ENCODE data around the gene E2F6. TPM values are rescaled to one million over a fixed set of nuclear protein-coding genes. Genes with fewer than 3 reads are reported as not detected.

Gene E2F6
- total RNA-seq, 1 experiment from 2014 or later, result 21.8 TPM

DNA sequence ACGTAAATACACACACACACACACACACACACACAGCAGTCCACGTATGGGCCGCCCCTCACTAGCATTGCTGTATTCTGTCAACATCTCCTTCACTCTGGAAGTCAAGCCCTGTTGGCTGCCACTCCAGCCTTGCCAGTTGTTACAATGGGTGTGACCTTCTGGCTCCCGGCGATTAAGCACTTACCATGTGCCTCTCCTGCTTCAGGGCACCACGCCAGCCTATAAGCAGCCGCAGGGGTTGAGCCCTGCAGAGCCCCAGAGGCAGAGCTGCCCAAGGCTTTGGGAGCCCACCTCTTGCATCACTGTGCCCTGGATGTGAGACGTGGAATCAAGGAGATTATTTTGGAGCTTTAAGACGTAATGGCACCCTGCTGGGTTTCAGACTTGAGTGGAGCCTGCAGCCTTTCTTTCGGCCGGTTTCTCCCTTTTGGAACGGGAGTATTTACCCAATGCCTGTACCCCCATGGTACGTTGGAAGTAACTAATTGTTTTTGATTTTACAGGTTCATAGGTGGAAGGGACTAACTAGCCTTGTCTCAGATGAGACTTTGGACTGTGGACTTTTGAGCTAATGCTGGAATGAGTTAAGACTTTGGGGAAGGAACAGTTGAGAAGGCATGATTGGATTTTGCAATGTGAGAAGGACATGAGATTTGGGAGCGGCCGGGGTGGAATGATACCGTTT lies 67.1 kb downstream of the E2F6 start:
- no peak overlapping the region for H2BK15ac ChIP-seq (ENCODE audit: low read depth, low read length)
- TF ChIP-seq CTCF (conservative IDR thresholded peaks at IDR 0.05), result no peak
- no peak overlapping the region for H2BK12ac ChIP-seq (ENCODE audit: insufficient read length, low read depth, low read length)
- no peak overlapping the region for H3K4ac ChIP-seq (ENCODE audit: low read depth, low read length)
- H3K9ac ChIP-seq (ENCODE audit: extremely low read depth, insufficient read length, low read length), result no peak overlapping the region
- WGBS (ENCODE audit: extremely low coverage, insufficient read length, low lambda C conversion rate), result no CpG with 5 or more reads among the region's 16 CpGs
- H2BK120ac ChIP-seq (ENCODE audit: low read depth, low read length, poor library complexity, severe bottlenecking), result no peak overlapping the region
- Mint-ChIP-seq H3K4me3 (no peak overlapping the region), H3K27me3 (ENCODE audit: low read depth) (no peaks in the 10 kb centered on the region; the same call in 1 of the 2 replicates), H3K9me3 (no peaks in the 10 kb centered on the region), H3K36me3 (ENCODE audit: insufficient read depth in 1 of 3, low read depth in 3 of 3) (no peaks in the 10 kb centered on the region; a peak in 1 of 7 replicates), H3K27ac (0 out of 7 replicates have a peak overlapping the region, but pooled peaks of 1 of the 3 experiments have one; percentile 24), H3K4me1 (peaks cover 7 to 19% of the 10 kb centered on the region in 2 experiments)
- H4K20me1 ChIP-seq (ENCODE audit: control insufficient read depth, insufficient read depth, insufficient read length), result no peaks in the 10 kb centered on the region
- no peak overlapping the region for H2AK5ac ChIP-seq (ENCODE audit: insufficient read length, low read length)
- no peak overlapping the region for H2BK5ac ChIP-seq (ENCODE audit: insufficient read length, low read length)
- H3K4me1 ChIP-seq (ENCODE audit: insufficient read depth, low read length), result no peaks in the 10 kb centered on the region
- no peak overlapping the region for H4K5ac ChIP-seq (ENCODE audit: insufficient read length, low read depth, low read length)
- no peaks in the 10 kb centered on the region for H3K27me3 ChIP-seq (ENCODE audit: insufficient read depth, low read length)
- no peaks in the 10 kb centered on the region for H3K9me3 ChIP-seq (ENCODE audit: control insufficient read depth, low read depth, low read length)
- no peaks in the 10 kb centered on the region for H3K79me1 ChIP-seq (ENCODE audit: insufficient read depth, low read depth, low read length, poor library complexity, severe bottlenecking)
- H4K8ac ChIP-seq (replicated peaks; ENCODE audit: insufficient read length, low read depth, low read length), result no peak overlapping the region
- no peak overlapping the region for H3K27ac ChIP-seq (ENCODE audit: insufficient read length, low read depth, low read length)
- DNase-seq, result no peak
- H3T11ph ChIP-seq (ENCODE audit: low read length), result no peak overlapping the region
- H3K79me2 ChIP-seq (ENCODE audit: insufficient read depth, low read length), result no peaks in the 10 kb centered on the region
- H3K56ac ChIP-seq (ENCODE audit: insufficient read length, low read depth, low read length), result no peak overlapping the region
- no peak overlapping the region for H4K91ac ChIP-seq (ENCODE audit: insufficient read length, low read depth, low read length)
- no peak overlapping the region for H3K23ac ChIP-seq (ENCODE audit: insufficient read length, low read depth, low read length)
- no peak overlapping the region for H2AFZ ChIP-seq (ENCODE audit: low read length)
- no peak overlapping the region for H3K4me2 ChIP-seq (ENCODE audit: insufficient read depth, insufficient read length, low read length)
- H3K23me2 ChIP-seq (ENCODE audit: insufficient read length, low read depth, low read length, poor library complexity, severe bottlenecking), result no peaks in the 10 kb centered on the region
- no peak overlapping the region for H3K14ac ChIP-seq (ENCODE audit: insufficient read depth, low read length)
- no peak overlapping the region for H3K18ac ChIP-seq (ENCODE audit: insufficient read length, low read depth, low read length)
- no peak overlapping the region for H2BK20ac ChIP-seq (ENCODE audit: low read depth, low read length, poor library complexity, severe bottlenecking)

Data from H9 (cell line).